HS-27A (cell line): ENCODE data around the gene SET.
"Not testable (repeated sequence)": the region's sequence is repeated elsewhere in the genome, so short reads cannot be mapped to it uniquely, and the experiment has no call there.

ENCODE experiments used
- DNase-seq: peaks from one replicate; pipeline ENCODE4 v3.0.0-alpha.2; 2012; ENCODE audit warnings: low read depth, missing footprints

SET gene

DNA sequence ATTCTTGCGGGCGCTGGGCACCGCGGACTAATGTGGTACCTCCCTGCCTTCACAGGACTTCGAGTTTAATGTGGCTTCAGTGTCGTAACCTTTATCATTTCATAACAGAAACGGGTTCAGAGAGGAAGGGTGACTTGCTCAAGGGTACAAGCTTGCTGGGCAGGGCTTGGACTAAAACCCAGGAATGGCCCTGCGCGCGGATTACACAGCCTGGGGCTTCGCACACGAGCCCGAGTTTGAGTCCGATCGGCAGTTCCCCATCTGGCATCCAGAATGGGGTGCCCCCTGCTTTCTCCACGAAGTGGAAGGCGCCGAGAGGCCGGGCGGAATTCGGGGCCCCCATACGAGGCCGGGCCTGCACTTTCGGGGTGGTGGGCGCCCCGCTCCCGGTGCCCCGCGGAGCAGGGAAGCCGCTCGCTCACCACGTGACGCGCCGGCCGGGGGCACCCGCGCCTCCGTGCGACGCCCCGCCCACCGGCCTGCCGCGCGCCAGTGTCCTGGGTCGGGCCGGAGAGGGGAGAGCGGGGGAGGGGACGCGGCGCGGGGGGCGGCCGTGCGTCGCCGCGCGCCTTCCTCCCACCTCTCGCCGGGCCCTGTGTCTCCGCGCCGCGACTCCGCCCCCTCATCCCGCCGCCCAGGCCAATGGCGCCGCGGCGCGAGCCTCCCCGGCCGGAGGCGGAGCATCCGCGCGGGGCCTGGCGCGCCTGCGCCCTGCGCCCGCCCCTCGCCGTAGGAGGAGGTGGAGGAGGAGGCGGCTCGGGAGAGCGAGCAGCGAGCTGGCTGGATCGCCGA lies at the start of gene SET:
Gene SET (plus strand): TSS at position 722 of the 792 bp plus-strand sequence. CDS start 361 bp downstream, outside the sequence.
- peak; percentile 57 for DNase-seq

- no peak for DNase-seq
Observed at GRCh38 chr9:128640603-128641002, 48.4 kb upstream of the SET start.

DNA sequence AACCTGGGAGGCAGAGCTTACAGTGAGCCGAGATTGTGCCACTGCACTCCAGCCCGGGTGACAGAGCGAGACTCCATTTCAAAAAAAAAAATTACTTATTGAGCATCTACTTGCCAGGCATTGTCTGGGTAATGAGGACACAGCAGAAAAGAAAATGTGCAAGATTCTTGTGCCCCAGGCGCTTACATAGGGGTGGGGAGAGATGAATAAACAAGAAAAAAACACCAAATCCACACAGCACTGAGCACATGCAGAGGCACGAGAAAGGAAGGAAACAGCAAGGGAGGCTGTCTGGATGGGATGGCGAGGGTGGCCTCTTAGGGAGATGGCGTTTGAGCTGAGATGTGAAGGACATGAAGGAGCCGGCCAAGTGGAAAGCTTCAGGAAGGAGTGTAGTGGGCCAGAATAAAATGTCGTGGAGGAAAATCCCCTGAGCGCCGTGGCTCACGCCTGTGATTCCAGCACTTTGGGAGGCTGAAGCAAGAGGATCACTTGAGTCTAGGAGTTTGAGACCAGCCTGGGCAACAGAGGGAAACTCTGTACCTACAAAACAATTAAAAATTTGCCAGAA lies 46.3 kb upstream of the SET start:
- DNase-seq, result no peak

DNA sequence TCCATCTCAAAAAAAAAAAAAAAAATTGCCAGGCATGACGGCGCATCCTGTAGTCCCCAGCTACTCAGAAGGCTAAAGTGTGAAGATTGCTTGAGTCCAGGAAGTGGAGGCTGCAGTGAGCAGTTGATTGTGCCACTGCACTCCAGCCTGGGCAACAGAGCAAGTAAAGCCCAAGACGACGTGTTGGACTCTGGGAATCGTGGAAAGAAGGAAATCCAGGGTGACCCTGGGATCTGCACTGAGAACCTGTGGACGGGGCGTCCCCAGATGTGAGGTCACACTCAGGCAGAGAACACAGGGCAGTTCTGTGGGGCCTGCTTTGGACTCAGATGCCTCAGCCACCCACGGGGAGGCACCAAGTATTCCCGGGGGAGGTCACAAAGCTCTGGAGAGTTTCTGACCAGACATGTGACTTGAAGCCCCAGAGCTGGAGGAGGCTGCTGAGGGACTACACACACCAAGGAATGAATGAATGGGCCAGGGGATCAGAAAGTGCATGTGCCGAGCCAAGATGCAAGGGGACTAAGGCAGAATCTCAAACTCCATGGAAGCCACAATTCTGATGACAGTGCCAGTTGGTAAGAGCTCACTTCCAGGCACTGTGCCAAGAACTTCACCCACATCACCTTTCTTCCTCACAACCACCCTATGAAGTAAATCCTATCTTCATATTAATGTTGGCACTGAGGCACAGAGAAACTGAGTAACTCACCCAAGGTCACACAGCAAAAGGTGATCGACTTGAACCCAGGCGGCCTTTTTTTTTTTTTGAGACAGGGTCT lies 45.3 kb upstream of the SET start:
- no peak for DNase-seq

- DNase-seq, result not testable (repeated sequence)
Observed at GRCh38 chr9:128648206-128648605, 40.8 kb upstream of the SET start.

- no peak for DNase-seq
Observed at GRCh38 chr9:128651798-128652197, 37.2 kb upstream of the SET start.

DNA sequence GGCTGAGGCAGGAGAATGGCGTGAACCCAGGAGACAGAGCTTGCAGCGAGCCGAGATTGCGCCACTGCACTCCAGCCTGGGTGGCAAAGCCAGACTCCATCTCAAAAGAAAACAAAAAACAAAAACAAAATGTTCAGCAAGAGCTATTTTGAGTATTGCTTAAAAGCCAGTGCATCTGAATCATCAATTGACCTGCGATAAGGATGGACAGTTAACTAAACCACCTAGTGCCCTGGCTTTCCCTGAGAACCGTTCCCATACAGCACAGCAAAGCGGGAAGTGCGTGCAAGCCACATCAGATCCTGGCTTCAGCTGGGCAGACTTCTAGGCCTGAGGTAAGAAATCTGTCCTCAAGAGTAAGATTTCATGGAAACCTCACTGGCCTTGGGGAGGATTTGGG lies 35.1 kb upstream of the SET start:
- DNase-seq, result no peak

- no peak for DNase-seq
Observed at GRCh38 chr9:128654481-128654880, 34.5 kb upstream of the SET start.

DNA sequence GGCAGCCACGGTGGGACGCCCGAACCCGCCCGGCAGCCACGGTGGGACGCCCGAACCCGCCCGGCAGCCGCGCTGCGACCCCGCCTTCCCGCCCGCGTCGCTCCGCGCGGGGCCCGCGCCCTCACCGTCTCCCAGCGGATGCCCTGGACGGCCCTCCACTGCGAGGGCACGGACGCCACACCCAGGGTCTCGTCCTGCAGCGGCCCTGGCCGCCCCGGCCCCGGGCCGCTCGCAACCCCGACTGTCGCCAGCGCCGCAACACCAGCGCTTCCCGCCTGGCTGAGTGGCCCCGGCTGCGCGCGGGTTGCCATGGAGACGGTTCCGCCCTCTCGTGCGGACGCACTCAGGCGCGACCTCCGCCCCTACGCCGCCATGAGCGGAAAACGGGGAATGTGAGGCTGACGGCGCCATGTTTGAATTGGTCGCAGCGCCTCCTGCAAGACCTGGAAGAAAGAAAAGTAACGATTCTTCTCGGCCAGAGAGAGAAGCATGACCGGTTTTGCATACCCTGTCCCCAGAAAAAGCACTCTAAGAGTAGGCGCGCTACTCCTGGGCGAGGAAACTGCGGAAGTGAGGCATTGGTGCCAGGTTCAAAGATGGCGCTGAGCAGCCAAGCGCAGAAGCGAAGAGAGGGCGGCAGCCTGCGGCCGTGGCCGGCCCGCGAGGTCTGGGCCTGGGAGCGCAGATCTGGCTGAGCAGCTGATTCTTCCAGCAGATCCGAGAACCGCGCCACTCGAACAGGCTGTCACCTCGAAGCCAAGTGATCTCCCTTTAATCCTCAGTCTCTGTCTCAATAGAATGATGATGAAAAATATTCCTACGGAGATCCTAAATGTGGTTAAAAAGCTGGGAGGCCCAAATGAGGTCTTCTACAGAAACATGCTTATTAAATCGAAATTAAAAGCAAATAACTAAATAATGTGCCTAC lies 32.3 kb upstream of the SET start, which contains the start of gene DYNC2I2:
Gene DYNC2I2 (minus strand): TSS at position 432 of the 928 bp plus-strand sequence. CDS start 121 bp downstream, at position 311.
- peak; percentile 94 for DNase-seq

GRCh38 chr9:128657344-128657704 lies 31.7 kb upstream of the SET start:
- DNase-seq, result no peak

GRCh38 chr9:128657796-128658195 lies 31.2 kb upstream of the SET start:
- DNase-seq, result no peak

GRCh38 chr9:128666481-128666941 lies 22.5 kb upstream of the SET start:
- DNase-seq, result not testable (repeated sequence)

DNA sequence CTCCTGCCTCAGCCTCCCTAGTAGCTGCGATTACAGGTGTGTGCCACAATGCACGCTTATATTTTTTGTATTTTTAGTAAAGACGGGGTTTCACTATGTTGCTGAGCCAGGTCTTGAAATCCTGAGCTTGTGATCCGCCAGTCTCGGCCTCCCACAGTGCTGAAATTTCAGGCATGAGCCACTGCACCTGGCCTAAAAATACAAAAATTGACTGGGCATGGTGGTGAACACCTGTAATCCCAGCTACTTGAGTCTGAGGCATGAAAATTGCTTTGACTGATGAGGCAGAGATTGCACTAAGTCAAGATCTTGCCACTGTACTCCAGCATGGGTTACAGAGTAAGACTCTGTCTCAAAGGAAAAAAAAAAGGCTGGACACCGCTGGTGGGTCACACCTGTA lies 19.2 kb upstream of the SET start:
- DNase-seq, result no peak

- no peak for DNase-seq
Observed at GRCh38 chr9:128675382-128675781, 13.6 kb upstream of the SET start.

GRCh38 chr9:128677794-128678193 lies 11.2 kb upstream of the SET start:
- no peak for DNase-seq

DNA sequence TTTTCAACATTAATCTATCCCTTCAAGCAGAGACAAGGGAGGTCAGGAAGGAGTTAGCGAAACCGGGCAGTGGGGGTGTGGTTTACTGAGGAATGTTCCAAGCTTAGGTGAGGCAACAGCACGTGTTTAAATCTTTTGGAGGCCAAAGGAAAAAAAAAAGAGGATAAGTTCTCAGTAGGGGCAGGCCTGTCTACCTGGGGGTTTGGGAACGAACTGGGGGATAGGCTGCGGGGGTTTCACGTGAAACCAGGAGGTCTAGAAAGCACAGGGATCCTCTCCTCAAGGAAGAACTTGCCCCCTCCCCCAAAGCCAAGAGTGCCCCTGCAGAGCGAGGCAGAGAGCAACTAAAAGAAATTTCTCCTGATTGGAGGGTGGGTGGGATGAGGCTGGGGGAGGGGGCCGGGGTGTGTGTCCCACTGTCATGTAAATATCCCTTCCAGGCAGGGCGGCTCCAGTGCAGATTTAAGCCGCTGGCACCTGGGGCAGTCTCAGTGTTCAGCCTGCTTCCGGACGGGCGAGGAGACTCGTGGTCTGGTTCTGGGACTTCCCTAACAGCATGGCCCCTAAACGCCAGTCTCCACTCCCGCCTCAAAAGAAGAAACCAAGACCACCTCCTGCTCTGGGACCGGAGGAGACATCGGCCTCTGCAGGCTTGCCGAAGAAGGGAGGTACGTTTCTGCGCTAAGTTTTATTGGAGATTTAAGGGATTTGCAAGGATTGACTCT lies 5.5 kb upstream of the SET start:
- DNase-seq, result no peak

GRCh38 chr9:128684065-128684324 lies 5.0 kb upstream of the SET start:
- DNase-seq, result no peak

DNA sequence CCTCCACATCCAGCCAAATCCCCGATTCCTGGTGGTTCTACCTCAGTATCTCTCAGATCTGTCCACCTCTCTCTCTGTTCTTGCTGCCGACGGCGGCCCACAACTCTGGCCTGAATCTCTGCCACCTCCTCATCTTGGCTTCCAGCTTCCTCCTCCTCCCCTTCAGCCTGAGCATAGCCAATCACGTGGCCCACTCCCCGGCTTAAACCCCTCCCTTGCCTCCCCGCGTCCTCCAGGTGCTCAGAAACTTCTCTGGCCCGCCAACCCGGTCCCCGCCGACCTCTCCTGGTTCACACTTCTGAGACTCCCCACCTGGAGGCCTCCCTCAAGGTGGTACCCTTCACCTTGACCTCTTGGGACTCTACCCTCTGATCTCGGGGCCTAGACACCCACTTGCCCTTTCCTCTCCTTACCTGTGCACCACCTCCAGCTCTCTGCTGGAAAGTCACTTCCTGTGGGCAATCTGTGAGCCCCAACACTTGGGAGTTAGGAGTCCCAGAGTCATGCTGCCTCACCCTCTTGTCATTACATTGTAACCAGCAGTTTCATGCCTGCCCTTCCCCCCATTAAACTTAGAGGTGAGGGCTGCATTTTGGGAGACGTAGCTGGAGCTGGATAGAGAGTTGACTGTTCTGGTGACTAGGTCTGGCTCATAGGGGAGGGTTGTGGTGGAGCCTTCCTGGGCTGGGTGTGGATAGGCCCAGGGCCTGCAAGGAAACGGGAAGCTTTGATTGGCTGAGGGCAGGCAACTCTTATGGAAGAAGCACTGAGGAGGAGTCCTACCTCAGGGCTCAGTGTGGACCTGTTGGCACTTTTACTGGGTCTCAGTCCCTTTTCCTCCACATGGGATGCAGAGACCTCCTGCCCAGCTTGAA lies 4.5 kb upstream of the SET start:
- no peak for DNase-seq

- DNase-seq, result no peak
Observed at GRCh38 chr9:128685636-128686489, 3.2 kb upstream of the SET start.
